Tibial artery (tissue), 4 donors: Measurements from ENCODE around the gene TAS1R1.
"Not testable (repeated sequence)": the region's sequence is repeated elsewhere in the genome, so short reads cannot be mapped to it uniquely, and the experiment has no call there.

ENCODE experiments used
- DNase-seq, 2 donors: peaks; one replicate each; pipeline ENCODE4 v3.0.0-alpha.2; 2019
- H3K27ac ChIP-seq, 2 donors: fragments of 200-600 bp; sonication (generic) in 1 of 2; 1 replicate in 1 of 2; 2 replicates in 1 of 2; pipeline ENCODE4 v1.5.1; 2018 to 2019; ENCODE audit warnings: mild to moderate bottlenecking in 1 of 2
- H3K27me3 ChIP-seq, 2 donors: fragments of 200-600 bp; sonication (generic) in 1 of 2; one replicate each; pipeline versions ENCODE4 v1.5.1 to v1.6.0; 2016 to 2019
- H3K36me3 ChIP-seq, 3 donors: fragments of 200-600 bp; sonication (generic) in 2 of 3; one replicate each; pipeline ENCODE4 v1.5.1; 2016 to 2019; ENCODE audit warnings: mild to moderate bottlenecking in 2 of 3
- H3K4me1 ChIP-seq, 4 donors: fragments of 200-600 bp; sonication (generic) in 2 of 4; 1 replicate in 3 of 4; 2 replicates in 1 of 4; pipeline ENCODE4 v1.5.1; 2016 to 2019
- H3K4me3 ChIP-seq, 2 donors: fragments of 200-600 bp; sonication (generic) in 1 of 2; 1 replicate in 1 of 2; 2 replicates in 1 of 2; pipeline ENCODE4 v1.5.1; 2018 to 2019; ENCODE audit warnings: mild to moderate bottlenecking in 2 of 2
- H3K9me3 ChIP-seq, 3 donors: fragments of 200-600 bp; sonication (generic) in 1 of 3; one replicate each; pipeline ENCODE4 v1.5.1; 2016 to 2019
- CTCF ChIP-seq, 2 experiments: fragments of 200-600 bp in 1 of 2; fragments of 450-650 bp in 1 of 2; IDR thresholded peaks; one replicate each; pipeline ENCODE4 v1.5.1; 2017 to 2019; ENCODE audit warnings: antibody characterized with exemption in 2 of 2, mild to moderate bottlenecking in 1 of 2, moderate library complexity in 1 of 2
- intact Hi-C: fragments of 100-400 bp; cut with DNase I; formaldehyde crosslinking; loops from one replicate; pipeline ENCODE4 v1.15.0; 2023; ENCODE audit warnings: low total_unique reads

The TAS1R1 gene

GRCh38 chr1:6545276-6546112 lies 9.6 kb upstream of the TAS1R1 start:
- TF ChIP-seq CTCF (IDR thresholded peaks at IDR 0.05) = no peak
- Histone ChIP-seq H3K36me3 (peaks cover 61 to 98% (median 79%) of the 10 kb centered on the region in 3 donors), H3K4me3 (no peak overlapping the region), H3K27me3 (no peaks in the 10 kb centered on the region), H3K4me1 (no peaks in the 10 kb centered on the region), H3K27ac (no peak overlapping the region), H3K9me3 (no peaks in the 10 kb centered on the region)
- no peak for DNase-seq
- intact Hi-C loops = loop anchor here (5.0 kb wide), 1 partner anchor 102 kb away; no protein-coding TSS in a partner anchor

GRCh38 chr1:6546326-6546725 lies 8.8 kb upstream of the TAS1R1 start:
- Histone ChIP-seq H3K9me3 (no peaks in the 10 kb centered on the region), H3K36me3 (peaks cover 59 to 100% (median 81%) of the 10 kb centered on the region in 3 donors), H3K27ac (no peak overlapping the region), H3K4me3 (no peak overlapping the region), H3K27me3 (no peaks in the 10 kb centered on the region), H3K4me1 (no peaks in the 10 kb centered on the region)
- no peak for TF ChIP-seq CTCF (IDR thresholded peaks at IDR 0.05)
- no peak for DNase-seq
- intact Hi-C loops = loop anchor here (5.0 kb wide), 1 partner anchor 101 kb away; no protein-coding TSS in a partner anchor

GRCh38 chr1:6547301-6547700 lies 7.8 kb upstream of the TAS1R1 start:
- Histone ChIP-seq H3K4me3 (no peak overlapping the region), H3K9me3 (no peaks in the 10 kb centered on the region), H3K27me3 (no peaks in the 10 kb centered on the region), H3K27ac (no peak overlapping the region), H3K36me3 (peaks cover 54 to 94% (median 79%) of the 10 kb centered on the region in 3 donors), H3K4me1 (no peaks in the 10 kb centered on the region)
- no peak for TF ChIP-seq CTCF (IDR thresholded peaks at IDR 0.05)
- intact Hi-C loops = loop anchor here (5.0 kb wide), 1 partner anchor 100 kb away; no protein-coding TSS in a partner anchor
- DNase-seq = no peak

- Histone ChIP-seq H3K36me3 (peaks cover 13 to 24% (median 19%) of the 10 kb centered on the region in 3 donors), H3K4me1 (peaks cover 0 to 27% (median 23%) of the 10 kb centered on the region in 4 donors), H3K4me3 (peak within 1 kb of the TSS; percentile 85 to 100), H3K9me3 (no peaks in the 10 kb centered on the region), H3K27ac (peak within 1 kb of the TSS; percentile 77 to 86), H3K27me3 (no peaks in the 10 kb centered on the region)
- TF ChIP-seq CTCF (IDR thresholded peaks at IDR 0.05) = peak; percentile 96 to 98
- DNase-seq = peak; percentile 88 to 96
- intact Hi-C loops = loop anchor here (10.0 kb wide), 1 partner anchor 69 kb away; no protein-coding TSS in a partner anchor
Observed at GRCh38 chr1:6554031-6554906, 838 bp upstream of the TAS1R1 start, which contains the start of gene NOL9. TSS of gene NOL9 (minus strand) at chr1:6554513. CDS start at chr1:6554502, 11 bp downstream.

- Histone ChIP-seq H3K27ac (no peak overlapping the region), H3K36me3 (no peaks in the 10 kb centered on the region), H3K27me3 (no peaks in the 10 kb centered on the region), H3K4me1 (peaks cover 0 to 24% (median 21%) of the 10 kb centered on the region in 4 donors), H3K4me3 (no peak overlapping the region), H3K9me3 (no peaks in the 10 kb centered on the region)
- intact Hi-C loops = loop anchor here (10.0 kb wide), 1 partner anchor 73 kb away; no protein-coding TSS in a partner anchor
- DNase-seq = no peak
- TF ChIP-seq CTCF (IDR thresholded peaks at IDR 0.05) = no peak
Observed at GRCh38 chr1:6557597-6557996, 2.5 kb downstream of the TAS1R1 start.

GRCh38 chr1:6559161-6559560 lies 4.1 kb downstream of the TAS1R1 start:
- H3K4me1 ChIP-seq = peaks cover 0 to 11% (median 8%) of the 10 kb centered on the region in 4 donors
- intact Hi-C loops = loop anchor here (10.0 kb wide), 1 partner anchor 74 kb away; no protein-coding TSS in a partner anchor

More at GRCh38 chr1:6559161-6559560, 4.1 kb downstream of the TAS1R1 start:
- not testable (repeated sequence) for H3K27ac ChIP-seq, H3K9me3 ChIP-seq, H3K36me3 ChIP-seq, DNase-seq, H3K4me3 ChIP-seq, H3K27me3 ChIP-seq
